Epithelial cell of proximal tubule (primary cell): ENCODE results near the gene ACOX3. TPM values are rescaled to one million over a fixed set of nuclear protein-coding genes. Genes with fewer than 3 reads are reported as not detected.
"Not testable (repeated sequence)": the region's sequence is repeated elsewhere in the genome, so short reads cannot be mapped to it uniquely, and the experiment has no call there.

Source experiments
- DNase-seq: peaks from one replicate; pipeline ENCODE4 v3.0.0-alpha.2; 2011; ENCODE audit warnings: low read depth
- H3K4me3 ChIP-seq: 2 replicates; pipeline ENCODE4 v1.5.1; 2011; ENCODE audit warnings: low read depth, mild to moderate bottlenecking, low read length
- total RNA-seq: library from RNA; depleted of rRNA; stranded (reverse); fragments of >200 nt; gene quantifications from 2 replicates; pipeline ENCODE4 v1.2.3, GENCODE V29; 2015
- TF ChIP-seq, protein P1 (sequence below): conservative IDR thresholded peaks from 2 replicates; pipeline ENCODE4 v1.5.1; 2012; ENCODE audit warnings: low read depth, mild to moderate bottlenecking, low read length

ACOX3 gene
- total RNA-seq, 1 donor from 2014 or later = 10.5 TPM

- no peak for DNase-seq
- no peak overlapping the region for H3K4me3 ChIP-seq
- TF ChIP-seq, protein P1, sequence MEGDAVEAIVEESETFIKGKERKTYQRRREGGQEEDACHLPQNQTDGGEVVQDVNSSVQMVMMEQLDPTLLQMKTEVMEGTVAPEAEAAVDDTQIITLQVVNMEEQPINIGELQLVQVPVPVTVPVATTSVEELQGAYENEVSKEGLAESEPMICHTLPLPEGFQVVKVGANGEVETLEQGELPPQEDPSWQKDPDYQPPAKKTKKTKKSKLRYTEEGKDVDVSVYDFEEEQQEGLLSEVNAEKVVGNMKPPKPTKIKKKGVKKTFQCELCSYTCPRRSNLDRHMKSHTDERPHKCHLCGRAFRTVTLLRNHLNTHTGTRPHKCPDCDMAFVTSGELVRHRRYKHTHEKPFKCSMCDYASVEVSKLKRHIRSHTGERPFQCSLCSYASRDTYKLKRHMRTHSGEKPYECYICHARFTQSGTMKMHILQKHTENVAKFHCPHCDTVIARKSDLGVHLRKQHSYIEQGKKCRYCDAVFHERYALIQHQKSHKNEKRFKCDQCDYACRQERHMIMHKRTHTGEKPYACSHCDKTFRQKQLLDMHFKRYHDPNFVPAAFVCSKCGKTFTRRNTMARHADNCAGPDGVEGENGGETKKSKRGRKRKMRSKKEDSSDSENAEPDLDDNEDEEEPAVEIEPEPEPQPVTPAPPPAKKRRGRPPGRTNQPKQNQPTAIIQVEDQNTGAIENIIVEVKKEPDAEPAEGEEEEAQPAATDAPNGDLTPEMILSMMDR = no peak
These were observed 17.7 kb downstream of the ACOX3 start for GRCh38 chr4:8422786-8423185.

GRCh38 chr4:8422327-8422726 lies 18.2 kb downstream of the ACOX3 start:
- no peak for DNase-seq
- no peak overlapping the region for H3K4me3 ChIP-seq
- TF ChIP-seq, protein P1 = no peak

DNA sequence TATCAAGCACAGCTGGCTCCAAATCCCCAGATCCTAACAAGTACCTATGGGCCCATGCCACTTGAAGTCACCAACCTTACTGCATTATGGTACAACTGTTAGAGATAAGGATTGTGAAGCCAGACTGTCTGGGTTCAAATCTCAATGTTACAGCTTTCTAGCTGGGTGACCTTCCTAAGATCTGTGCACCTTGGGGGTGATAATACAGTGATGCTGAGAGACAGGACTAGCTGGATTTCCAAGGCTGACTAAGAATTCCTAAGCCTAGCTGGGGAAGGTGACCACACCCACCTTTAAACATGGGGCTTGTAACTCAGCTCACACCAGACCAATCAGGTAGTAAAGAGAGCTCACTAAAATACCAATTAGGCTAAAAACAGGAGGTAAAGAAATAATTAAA lies 20.4 kb downstream of the ACOX3 start:
- DNase-seq, H3K4me3 ChIP-seq: not testable (repeated sequence)

DNA sequence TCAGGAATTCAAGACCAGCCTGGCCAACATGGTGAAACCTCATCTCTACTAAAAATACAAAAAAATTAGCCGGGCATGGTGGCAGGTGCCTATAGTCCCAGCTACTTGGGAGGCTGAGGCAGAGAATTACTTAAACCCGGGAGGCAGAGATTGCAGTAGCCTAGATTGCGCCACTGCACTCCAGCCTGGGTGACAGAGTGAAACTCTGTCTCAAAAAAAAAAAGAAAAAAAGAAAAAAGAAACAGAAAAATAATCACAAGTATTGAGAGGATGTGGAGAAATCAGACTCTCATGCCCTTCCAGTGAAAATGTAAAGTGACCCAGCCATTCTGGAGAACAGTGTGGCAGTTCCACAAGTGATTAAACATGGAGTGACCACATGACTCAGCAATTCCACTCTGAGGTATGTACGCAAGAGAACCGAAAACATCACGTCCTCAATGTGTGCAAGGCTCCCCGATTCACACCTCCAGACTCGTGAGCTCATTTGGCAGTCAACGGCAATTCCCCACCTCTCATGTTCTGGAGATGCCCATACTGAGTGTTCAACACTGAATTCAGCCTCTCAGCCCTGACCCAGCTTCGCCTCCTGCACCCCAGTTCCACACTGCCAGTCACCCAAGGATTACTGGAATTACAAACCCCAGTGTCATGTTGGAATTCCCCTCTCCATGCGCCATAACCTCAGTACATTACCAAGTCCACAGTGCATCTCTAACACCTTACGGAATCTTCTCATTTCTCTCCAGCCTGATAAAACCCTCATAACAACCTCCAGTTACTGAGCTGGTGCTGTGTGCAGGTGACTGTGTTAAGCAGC lies 21.1 kb downstream of the ACOX3 start:
- peak; percentile 75 for DNase-seq

DNA sequence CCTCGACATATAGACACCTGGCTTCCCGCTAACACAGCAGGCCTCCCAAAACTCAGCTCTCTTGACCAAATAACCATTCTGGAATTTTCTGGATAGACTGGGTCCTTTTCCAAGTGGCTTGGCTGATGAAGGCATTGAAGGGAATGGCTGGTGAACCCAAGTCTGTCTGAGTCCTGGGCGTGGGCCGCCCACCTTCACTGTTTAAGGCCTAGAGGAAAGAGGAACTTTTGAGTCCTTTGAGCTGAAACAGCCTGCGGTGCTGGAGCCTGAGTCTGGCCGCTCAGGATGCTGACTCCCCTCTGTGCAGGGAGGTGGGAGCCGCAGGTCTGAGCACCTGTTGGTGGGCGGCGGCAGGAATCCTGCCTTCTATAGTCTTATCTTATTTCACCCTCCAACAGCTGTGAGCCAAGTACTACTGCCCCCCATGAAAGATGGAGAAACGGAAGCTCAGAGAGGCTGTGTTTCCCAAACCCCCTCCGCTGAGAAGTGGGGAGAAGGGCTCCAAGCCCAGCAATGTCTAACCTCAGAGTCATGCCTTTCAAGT lies 23.4 kb downstream of the ACOX3 start:
- TF ChIP-seq, protein P1 = no peak
- H3K4me3 ChIP-seq = no peak overlapping the region
- DNase-seq = no peak

More for the DNA sequence above, 21.1 kb downstream of the ACOX3 start:
- TF ChIP-seq, protein P1 = no peak
- no peak overlapping the region for H3K4me3 ChIP-seq

DNA sequence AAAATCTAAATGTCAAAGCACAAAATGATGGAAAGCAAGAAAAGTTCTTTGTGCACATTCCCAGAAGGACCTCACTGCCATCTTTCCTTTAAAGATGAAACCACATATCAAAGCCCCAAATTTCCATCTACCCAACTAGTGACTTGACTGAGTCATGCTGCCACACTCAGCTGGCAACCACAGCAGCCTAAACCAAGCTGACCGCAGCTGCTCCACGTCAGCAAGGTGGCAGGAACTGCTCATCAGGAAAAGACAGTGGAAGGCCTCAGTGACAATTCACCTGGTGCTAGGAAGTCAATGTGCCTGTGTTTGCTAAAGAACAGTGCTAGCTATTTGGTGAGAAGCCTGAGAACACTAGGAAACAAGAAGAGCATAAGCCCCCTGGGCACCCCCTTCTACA lies 26.1 kb downstream of the ACOX3 start:
- H3K4me3 ChIP-seq = no peak overlapping the region
- TF ChIP-seq, protein P1 = no peak
- no peak for DNase-seq

GRCh38 chr4:8412288-8412687 lies 28.2 kb downstream of the ACOX3 start:
- TF ChIP-seq, protein P1 = no peak
- no peak for DNase-seq
- no peak overlapping the region for H3K4me3 ChIP-seq
